HepG2 (cell line): ENCODE data around the gene HSPA1L. TPM values are rescaled to one million over a fixed set of nuclear protein-coding genes. Genes with fewer than 3 reads are reported as not detected.
A peak's percentile ranks its signal among the peaks of the same experiment; 100 is the strongest.

Source experiments
- AHR ChIP-seq: IDR thresholded peaks from 2 replicates; pipeline ENCODE4 v1.6.1; 2018; ENCODE audit warnings: missing genetic modification reagents, missing compliant biosample characterization
- ELF3 ChIP-seq: IDR thresholded peaks from 2 replicates; pipeline ENCODE4 v1.6.1; 2016; ENCODE audit warnings: missing genetic modification reagents, missing compliant biosample characterization
- FOXA3 ChIP-seq: IDR thresholded peaks from 2 replicates; pipeline ENCODE4 v1.6.1; 2016; ENCODE audit warnings: missing genetic modification reagents, missing compliant biosample characterization
- GZF1 ChIP-seq: sonication (generic); formaldehyde crosslinking; IDR thresholded peaks from 2 replicates; pipeline ENCODE4 v1.5.1; 2020; ENCODE audit warnings: mild to moderate bottlenecking, missing genetic modification reagents
- HDAC1 ChIP-seq: sonication (generic); formaldehyde crosslinking; IDR thresholded peaks from 2 replicates; pipeline ENCODE4 v1.5.1; 2020; ENCODE audit warnings: mild to moderate bottlenecking, missing genetic modification reagents
- HMG20A ChIP-seq: IDR thresholded peaks from 2 replicates; pipeline ENCODE4 v1.6.1; 2016; ENCODE audit warnings: borderline replicate concordance
- HNRNPLL ChIP-seq: fragments of 200-400 bp; formaldehyde crosslinking; IDR thresholded peaks from 2 replicates; pipeline ENCODE4 v1.6.1; 2017; ENCODE audit warnings: mild to moderate bottlenecking, low read depth, low read length; ENCODE audit not compliant: poor library complexity, severe bottlenecking
- KDM3A ChIP-seq: IDR thresholded peaks from 2 replicates; pipeline ENCODE4 v1.6.1; 2018; ENCODE audit warnings: low read depth, missing compliant biosample characterization
- KDM5B ChIP-seq: sonication (generic); formaldehyde crosslinking; IDR thresholded peaks from 2 replicates; pipeline ENCODE4 v1.4.0; 2020; ENCODE audit warnings: missing genetic modification reagents, mild to moderate bottlenecking, borderline replicate concordance
- MLXIP ChIP-seq: sonication (generic); formaldehyde crosslinking; IDR thresholded peaks from 2 replicates; pipeline ENCODE4 v1.9.0; 2021; ENCODE audit warnings: missing genetic modification reagents, borderline replicate concordance
- MXI1 ChIP-seq: IDR thresholded peaks from 3 replicates; pipeline ENCODE4 v1.6.1; 2012; ENCODE audit warnings: low read depth, low read length, inconsistent platforms, borderline replicate concordance
- NFATC3 ChIP-seq: sonication (generic); formaldehyde crosslinking; IDR thresholded peaks from 2 replicates; pipeline ENCODE4 v1.5.1; 2020; ENCODE audit warnings: mild to moderate bottlenecking, missing genetic modification reagents
- NFYC ChIP-seq: IDR thresholded peaks from 2 replicates; pipeline ENCODE4 v1.6.1; 2016; ENCODE audit warnings: missing genetic modification reagents, missing compliant biosample characterization
- NRL ChIP-seq: sonication (generic); formaldehyde crosslinking; IDR thresholded peaks from 2 replicates; pipeline ENCODE4 v1.5.0; 2020; ENCODE audit warnings: missing genetic modification reagents, mild to moderate bottlenecking, moderate library complexity, borderline replicate concordance
- PHF8 ChIP-seq: sonication (generic); formaldehyde crosslinking; IDR thresholded peaks from 2 replicates; pipeline ENCODE4 v1.5.0; 2020; ENCODE audit warnings: missing genetic modification reagents
- RCOR2 ChIP-seq: IDR thresholded peaks from 2 replicates; pipeline ENCODE4 v1.6.1; 2016; ENCODE audit warnings: missing biosample characterization, missing genetic modification reagents
- WIZ ChIP-seq: sonication (generic); formaldehyde crosslinking; IDR thresholded peaks from 2 replicates; pipeline ENCODE4 v1.5.1; 2020; ENCODE audit warnings: mild to moderate bottlenecking, missing genetic modification reagents
- ZMYM3 ChIP-seq: sonication (generic); formaldehyde crosslinking; IDR thresholded peaks from 2 replicates; pipeline ENCODE4 v1.5.1; 2020; ENCODE audit warnings: mild to moderate bottlenecking, missing genetic modification reagents
- ZNF121 ChIP-seq: sonication (generic); formaldehyde crosslinking; IDR thresholded peaks from 2 replicates; pipeline ENCODE4 v1.5.0; 2020; ENCODE audit warnings: mild to moderate bottlenecking, missing genetic modification reagents
- ZNF138 ChIP-seq: sonication (generic); formaldehyde crosslinking; IDR thresholded peaks from 2 replicates; pipeline ENCODE4 v1.5.0; 2020; ENCODE audit warnings: mild to moderate bottlenecking, low read depth, missing genetic modification reagents
- ZNF430 ChIP-seq: sonication (generic); formaldehyde crosslinking; IDR thresholded peaks from 2 replicates; pipeline ENCODE4 v1.9.0; 2021; ENCODE audit warnings: mild to moderate bottlenecking, missing genetic modification reagents
- ZNF468 ChIP-seq: sonication (generic); formaldehyde crosslinking; IDR thresholded peaks from 2 replicates; pipeline ENCODE4 v1.8.0; 2022; ENCODE audit warnings: mild to moderate bottlenecking, moderate library complexity, missing genetic modification reagents
- ZNF572 ChIP-seq: sonication (generic); formaldehyde crosslinking; IDR thresholded peaks from 2 replicates; pipeline ENCODE4 v1.5.1; 2020; ENCODE audit warnings: mild to moderate bottlenecking, missing genetic modification reagents
- ZNF605 ChIP-seq: sonication (generic); formaldehyde crosslinking; IDR thresholded peaks from 2 replicates; pipeline ENCODE4 v1.8.0; 2022; ENCODE audit warnings: mild to moderate bottlenecking, missing genetic modification reagents
- ZNF749 ChIP-seq: sonication (generic); formaldehyde crosslinking; IDR thresholded peaks from 2 replicates; pipeline ENCODE4 v1.8.0; 2022; ENCODE audit warnings: mild to moderate bottlenecking, missing genetic modification reagents, moderate library complexity, borderline replicate concordance
- ZNF816 ChIP-seq: sonication (generic); formaldehyde crosslinking; IDR thresholded peaks from 2 replicates; pipeline ENCODE4 v1.8.0; 2022; ENCODE audit warnings: missing genetic modification reagents, mild to moderate bottlenecking, borderline replicate concordance
- ZSCAN20 ChIP-seq: sonication (generic); formaldehyde crosslinking; IDR thresholded peaks from 2 replicates; pipeline ENCODE4 v1.4.0; 2020; ENCODE audit warnings: missing genetic modification reagents, mild to moderate bottlenecking, borderline replicate concordance
- polyA plus RNA-seq, 8 experiments: library from polyadenylated mRNA; depleted of rRNA in 3 of 8; stranded (reverse) in 7 of 8; unstranded in 1 of 8; fragments of >200 nt; fragmentation: Illumina TruSeq in 4 of 8; extraction: Trizol in 4 of 8; gene quantifications; 2 replicates each; pipeline versions ENCODE4 v1.2.1 to v1.2.3, GENCODE V29; 2011 to 2016; ENCODE audit warnings: low read depth in 4 of 8, missing spikeins in 1 of 8, mixed read lengths in 1 of 8; ENCODE audit not compliant: insufficient read depth in 1 of 8
- total RNA-seq, 5 experiments: library from RNA; depleted of rRNA; stranded (reverse); fragments of >200 nt; fragmentation: Illumina TruSeq; extraction: Trizol; gene quantifications; 2 replicates each; pipeline ENCODE4 v1.2.3, GENCODE V29; 2016; ENCODE audit warnings: low read depth in 1 of 5
- TF ChIP-seq, protein P1 (sequence below): sonication (generic); formaldehyde crosslinking; IDR thresholded peaks from 2 replicates; pipeline ENCODE4 v1.4.0; 2020; ENCODE audit warnings: low read depth, mild to moderate bottlenecking, missing genetic modification reagents

HSPA1L gene
- total and polyA plus RNA-seq, 2 of the 13 experiments (the other 11 are each of a cell fraction or from before 2014, with no cell fraction given), result 0.55 to 1.0 TPM

DNA sequence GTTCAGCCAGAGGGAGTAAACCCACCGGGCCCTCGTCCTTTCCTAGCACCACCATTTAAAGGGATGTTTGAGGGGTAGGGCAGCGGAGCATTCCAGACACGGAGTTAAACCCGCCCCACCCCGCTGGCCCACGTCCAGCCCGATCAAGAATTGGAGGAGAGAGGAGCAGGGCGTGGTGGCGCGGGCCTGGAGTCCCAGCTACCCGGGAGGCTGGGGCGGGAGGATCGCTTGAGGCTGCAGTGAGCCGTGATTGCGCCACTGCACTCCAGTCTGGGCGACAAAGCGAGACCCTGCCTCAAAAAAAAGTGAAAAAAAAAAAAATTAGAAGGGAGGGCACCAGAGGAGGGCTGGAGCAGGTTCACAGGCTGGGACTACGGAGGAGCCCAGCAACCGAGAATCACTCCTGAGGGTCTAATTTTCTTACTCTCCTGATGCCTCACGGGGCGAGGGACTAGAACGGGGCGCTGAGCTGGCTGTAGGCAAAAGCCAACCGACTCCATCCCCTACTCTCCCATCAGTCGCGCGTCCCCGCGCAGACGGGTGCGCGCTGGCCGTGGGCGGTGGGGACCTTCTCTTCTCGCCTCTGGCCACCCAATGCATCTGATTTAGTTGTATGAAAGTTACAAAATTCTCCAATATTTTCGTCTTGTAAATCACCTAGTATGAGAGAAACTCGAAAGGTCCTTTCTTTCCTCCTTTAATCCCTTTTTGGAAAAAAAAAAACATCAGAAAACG is 6.4 kb upstream of the HSPA1L start (continued):
- TF ChIP-seq MLXIP (no peak), AHR (CRISPR knock-in tag) (0 out of 2 replicates have a peak, but pooled peaks have one; percentile 30), ZMYM3 (CRISPR knock-in tag) (peak; percentile 85), ZNF816 (CRISPR knock-in tag) (no peak), NFYC (0 out of 2 replicates have a peak, but pooled peaks have one; percentile 6), ELF3 (no peak; the same call in 1 of the 2 replicates), MXI1 (0 out of 3 replicates have a peak, but pooled peaks have one; percentile 6), ZNF138 (CRISPR knock-in tag) (no peak), HMG20A (CRISPR knock-in tag) (no peak), NRL (CRISPR knock-in tag) (peak; percentile 74; the same call in 1 of the 2 replicates), ZNF749 (CRISPR knock-in tag) (peak; percentile 62; the same call in 1 of the 2 replicates), HDAC1 (CRISPR knock-in tag) (peak; percentile 46), HNRNPLL (peak; percentile 55), ZNF468 (CRISPR knock-in tag) (no peak), KDM5B (CRISPR knock-in tag) (0 out of 2 replicates have a peak, but pooled peaks have one; percentile 7), ZNF430 (CRISPR knock-in tag) (0 out of 2 replicates have a peak, but pooled peaks have one; percentile 6), KDM3A (CRISPR knock-in tag) (peak; percentile 56; the same call in 1 of the 2 replicates), PHF8 (CRISPR knock-in tag) (peak; percentile 27; the same call in 1 of the 2 replicates), WIZ (CRISPR knock-in tag) (no peak), NFATC3 (CRISPR knock-in tag) (no peak), ZNF121 (CRISPR knock-in tag) (peak; percentile 82), FOXA3 (CRISPR knock-in tag) (no peak), ZSCAN20 (CRISPR knock-in tag) (peak; percentile 25; the same call in 1 of the 2 replicates), GZF1 (CRISPR knock-in tag) (0 out of 2 replicates have a peak, but pooled peaks have one; percentile 44), ZNF572 (CRISPR knock-in tag) (peak; percentile 63; the same call in 1 of the 2 replicates), RCOR2 (CRISPR knock-in tag) (0 out of 2 replicates have a peak, but pooled peaks have one; percentile 19), ZNF605 (CRISPR knock-in tag) (peak; percentile 85)
- TF ChIP-seq, protein P1, sequence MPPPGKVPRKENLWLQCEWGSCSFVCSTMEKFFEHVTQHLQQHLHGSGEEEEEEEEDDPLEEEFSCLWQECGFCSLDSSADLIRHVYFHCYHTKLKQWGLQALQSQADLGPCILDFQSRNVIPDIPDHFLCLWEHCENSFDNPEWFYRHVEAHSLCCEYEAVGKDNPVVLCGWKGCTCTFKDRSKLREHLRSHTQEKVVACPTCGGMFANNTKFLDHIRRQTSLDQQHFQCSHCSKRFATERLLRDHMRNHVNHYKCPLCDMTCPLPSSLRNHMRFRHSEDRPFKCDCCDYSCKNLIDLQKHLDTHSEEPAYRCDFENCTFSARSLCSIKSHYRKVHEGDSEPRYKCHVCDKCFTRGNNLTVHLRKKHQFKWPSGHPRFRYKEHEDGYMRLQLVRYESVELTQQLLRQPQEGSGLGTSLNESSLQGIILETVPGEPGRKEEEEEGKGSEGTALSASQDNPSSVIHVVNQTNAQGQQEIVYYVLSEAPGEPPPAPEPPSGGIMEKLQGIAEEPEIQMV (CRISPR knock-in tag), result no peak
